Suprapubic skin (tissue), 4 donors: ENCODE measurements around the gene ETV6. TPM values are rescaled to one million over a fixed set of nuclear protein-coding genes. Genes with fewer than 3 reads are reported as not detected.

Source experiments
- DNase-seq, 2 donors: peaks; one replicate each; pipeline ENCODE4 v3.0.0-alpha.2; 2019; ENCODE audit warnings: low spot score in 2 of 2
- H3K27ac ChIP-seq: fragments of 200-600 bp; sonication (generic); one replicate; pipeline ENCODE4 v1.5.1; 2019
- H3K27me3 ChIP-seq: fragments of 200-600 bp; sonication (generic); one replicate; pipeline ENCODE4 v1.5.1; 2019
- H3K36me3 ChIP-seq: fragments of 200-600 bp; sonication (generic); one replicate; pipeline ENCODE4 v1.5.1; 2019
- H3K4me1 ChIP-seq: fragments of 200-600 bp; sonication (generic); one replicate; pipeline ENCODE4 v1.5.1; 2019
- H3K4me3 ChIP-seq: fragments of 200-600 bp; sonication (generic); one replicate; pipeline ENCODE4 v1.5.1; 2019; ENCODE audit warnings: mild to moderate bottlenecking
- H3K9me3 ChIP-seq: fragments of 200-600 bp; sonication (generic); one replicate; pipeline ENCODE4 v1.5.1; 2019
- CTCF ChIP-seq, 2 donors: fragments of 200-600 bp in 1 of 2; fragments of 450-650 bp in 1 of 2; sonication (generic) in 1 of 2; IDR thresholded peaks; one replicate each; pipeline ENCODE4 v1.5.1; 2016 to 2019; ENCODE audit warnings: antibody characterized with exemption in 2 of 2, mild to moderate bottlenecking in 1 of 2, moderate library complexity in 1 of 2
- EP300 ChIP-seq: sonication (generic); formaldehyde crosslinking; IDR thresholded peaks from one replicate; pipeline ENCODE4 v1.6.1; 2017; ENCODE audit warnings: antibody characterized with exemption
- POLR2A ChIP-seq, 2 donors: fragments of 450-650 bp; IDR thresholded peaks; one replicate each; pipeline ENCODE4 v1.6.1; 2017; ENCODE audit warnings: antibody characterized with exemption in 2 of 2, mild to moderate bottlenecking in 2 of 2, moderate library complexity in 2 of 2
- POLR2AphosphoS5 ChIP-seq, 3 donors: sonication (generic); formaldehyde crosslinking; IDR thresholded peaks; one replicate each; pipeline ENCODE4 v1.6.1; 2017; ENCODE audit warnings: antibody characterized with exemption in 3 of 3
- WGBS: methylation state at CpG from one replicate; pipeline ENCODE4 v1.1.5; 2018; 5-methylcytosine and 5-hydroxymethylcytosine counted together
- total RNA-seq, 4 donors: library from RNA; depleted of rRNA; stranded (reverse); fragments of >200 nt; gene quantifications; one replicate each; pipeline ENCODE4 v1.1.0, GENCODE V29; 2016

The ETV6 gene
- total RNA-seq, 4 donors from 2014 or later = 16.9 to 41.4 (median 25.1) TPM

GRCh38 chr12:11615481-11615880 is 34.0 kb upstream of the ETV6 start:
- Histone ChIP-seq H3K36me3 (no peaks in the 10 kb centered on the region), H3K4me1 (no peaks in the 10 kb centered on the region), H3K4me3 (no peak overlapping the region), H3K9me3 (no peaks in the 10 kb centered on the region), H3K27me3 (no peaks in the 10 kb centered on the region), H3K27ac (no peak overlapping the region)
- no peak for DNase-seq
- 100% methylated on average over 1 of the region's 1 CpG for WGBS
- no peak for TF ChIP-seq EP300
- TF ChIP-seq POLR2AphosphoS5 (IDR thresholded peaks at IDR 0.05) = no peak
- TF ChIP-seq CTCF (IDR thresholded peaks at IDR 0.05) = no peak
- TF ChIP-seq POLR2A (IDR thresholded peaks at IDR 0.05) = no peak

- Histone ChIP-seq H3K27me3 (no peaks in the 10 kb centered on the region), H3K36me3 (no peaks in the 10 kb centered on the region), H3K4me1 (peaks cover 6% of the 10 kb centered on the region), H3K9me3 (no peaks in the 10 kb centered on the region), H3K4me3 (no peak overlapping the region), H3K27ac (no peak overlapping the region)
- no peak for DNase-seq
- no peak for TF ChIP-seq POLR2A (IDR thresholded peaks at IDR 0.05)
- TF ChIP-seq CTCF (IDR thresholded peaks at IDR 0.05) = no peak
- TF ChIP-seq EP300 = no peak
- no peak for TF ChIP-seq POLR2AphosphoS5 (IDR thresholded peaks at IDR 0.05)
These were observed 31.4 kb upstream of the ETV6 start for GRCh38 chr12:11618046-11618445.

GRCh38 chr12:11621797-11622423 is 27.6 kb upstream of the ETV6 start:
- DNase-seq = no peak

GRCh38 chr12:11622876-11623281 is 26.6 kb upstream of the ETV6 start:
- Histone ChIP-seq H3K27ac (peak overlapping the region; percentile 34), H3K9me3 (no peaks in the 10 kb centered on the region), H3K4me1 (peaks cover 9% of the 10 kb centered on the region), H3K36me3 (no peaks in the 10 kb centered on the region), H3K4me3 (no peak overlapping the region), H3K27me3 (no peaks in the 10 kb centered on the region)
- TF ChIP-seq CTCF (IDR thresholded peaks at IDR 0.05) = no peak
- no peak for TF ChIP-seq POLR2A (IDR thresholded peaks at IDR 0.05)
- no peak for TF ChIP-seq POLR2AphosphoS5 (IDR thresholded peaks at IDR 0.05)
- TF ChIP-seq EP300 = no peak
- DNase-seq = no peak
- 48% methylated on average over 5 of the region's 5 CpGs for WGBS

More at GRCh38 chr12:11621797-11622423, 27.6 kb upstream of the ETV6 start:
- Histone ChIP-seq H3K27me3 (no peaks in the 10 kb centered on the region), H3K4me1 (peaks cover 9% of the 10 kb centered on the region), H3K27ac (no peak overlapping the region), H3K36me3 (no peaks in the 10 kb centered on the region), H3K9me3 (no peaks in the 10 kb centered on the region), H3K4me3 (no peak overlapping the region)
- TF ChIP-seq POLR2A (IDR thresholded peaks at IDR 0.05) = no peak
- no peak for TF ChIP-seq EP300
- no peak for TF ChIP-seq CTCF (IDR thresholded peaks at IDR 0.05)
- TF ChIP-seq POLR2AphosphoS5 (IDR thresholded peaks at IDR 0.05) = no peak
- 76% methylated on average over 5 of the region's 5 CpGs for WGBS

GRCh38 chr12:11623382-11623781 is 26.1 kb upstream of the ETV6 start:
- Histone ChIP-seq H3K36me3 (no peaks in the 10 kb centered on the region), H3K9me3 (no peaks in the 10 kb centered on the region), H3K27ac (peak overlapping the region; percentile 34), H3K27me3 (no peaks in the 10 kb centered on the region), H3K4me3 (no peak overlapping the region), H3K4me1 (peaks cover 9% of the 10 kb centered on the region)
- no peak for DNase-seq
- TF ChIP-seq CTCF (IDR thresholded peaks at IDR 0.05) (no peak), EP300 (no peak), POLR2AphosphoS5 (IDR thresholded peaks at IDR 0.05) (no peak), POLR2A (IDR thresholded peaks at IDR 0.05) (no peak)
- whole genome bisulfite sequencing = 50% methylated on average over 4 of the region's 4 CpGs
